Measurements from ENCODE around the gene ING3. TPM values are rescaled to one million over a fixed set of nuclear protein-coding genes. Genes with fewer than 3 reads are reported as not detected.

The ING3 gene
- total RNA-seq, 1 experiment from 2014 or later, result 23.1 TPM

- H2BK15ac ChIP-seq (ENCODE audit: low read depth, low read length), result no peak overlapping the region
- H3K4me2 ChIP-seq (ENCODE audit: insufficient read depth, insufficient read length, low read length), result no peak overlapping the region
- H3K27ac Mint-ChIP-seq, result no peak overlapping the region
- H4K5ac ChIP-seq (ENCODE audit: insufficient read length, low read depth, low read length), result no peak overlapping the region
- no peaks in the 10 kb centered on the region for H3K36me3 Mint-ChIP-seq (ENCODE audit: insufficient read depth in 1 of 3, low read depth in 3 of 3)
- H2AK5ac ChIP-seq (ENCODE audit: insufficient read length, low read length), result no peak overlapping the region
- H3K9me3 ChIP-seq (ENCODE audit: control insufficient read depth, low read depth, low read length), result no peaks in the 10 kb centered on the region
- no peaks in the 10 kb centered on the region for H3K23me2 ChIP-seq (ENCODE audit: insufficient read length, low read depth, low read length, poor library complexity, severe bottlenecking)
- no peak overlapping the region for H3K4me3 Mint-ChIP-seq
- no peaks in the 10 kb centered on the region for H3K79me1 ChIP-seq (ENCODE audit: insufficient read depth, low read depth, low read length, poor library complexity, severe bottlenecking)
- no peak overlapping the region for H2AFZ ChIP-seq (ENCODE audit: low read length)
- H3K9ac ChIP-seq (ENCODE audit: extremely low read depth, insufficient read length, low read length), result no peak overlapping the region
- H4K91ac ChIP-seq (ENCODE audit: insufficient read length, low read depth, low read length), result no peak overlapping the region
- no peak overlapping the region for H4K8ac ChIP-seq (replicated peaks; ENCODE audit: insufficient read length, low read depth, low read length)
- H3K4ac ChIP-seq (ENCODE audit: low read depth, low read length), result no peak overlapping the region
- no peaks in the 10 kb centered on the region for H3K79me2 ChIP-seq (ENCODE audit: insufficient read depth, low read length)
- no peak overlapping the region for H2BK20ac ChIP-seq (ENCODE audit: low read depth, low read length, poor library complexity, severe bottlenecking)
- no peak overlapping the region for H3K27ac ChIP-seq (ENCODE audit: insufficient read length, low read depth, low read length)
- H2BK120ac ChIP-seq (ENCODE audit: low read depth, low read length, poor library complexity, severe bottlenecking), result no peak overlapping the region
- TF ChIP-seq CTCF (conservative IDR thresholded peaks at IDR 0.05), result no peak
- H3T11ph ChIP-seq (ENCODE audit: low read length), result no peak overlapping the region
- no peaks in the 10 kb centered on the region for H3K27me3 ChIP-seq (ENCODE audit: insufficient read depth, low read length)
- H3K56ac ChIP-seq (ENCODE audit: insufficient read length, low read depth, low read length), result no peak overlapping the region
- no peak for DNase-seq
- no CpG with 5 or more reads among the region's 2 CpGs for WGBS (ENCODE audit: extremely low coverage, insufficient read length, low lambda C conversion rate)
- no peak overlapping the region for H2BK12ac ChIP-seq (ENCODE audit: insufficient read length, low read depth, low read length)
- no peaks in the 10 kb centered on the region for H3K27me3 Mint-ChIP-seq (ENCODE audit: low read depth)
- no peak overlapping the region for H3K14ac ChIP-seq (ENCODE audit: insufficient read depth, low read length)
- no peak overlapping the region for H3K23ac ChIP-seq (ENCODE audit: insufficient read length, low read depth, low read length)
- no peaks in the 10 kb centered on the region for H3K4me1 ChIP-seq (ENCODE audit: insufficient read depth, low read length)
- no peaks in the 10 kb centered on the region for H4K20me1 ChIP-seq (ENCODE audit: control insufficient read depth, insufficient read depth, insufficient read length)
- no peaks in the 10 kb centered on the region; a peak in 1 of 5 replicates for H3K9me3 Mint-ChIP-seq
- H2BK5ac ChIP-seq (ENCODE audit: insufficient read length, low read length), result no peak overlapping the region
- no peaks in the 10 kb centered on the region for H3K4me1 Mint-ChIP-seq
- no peak overlapping the region for H3K18ac ChIP-seq (ENCODE audit: insufficient read length, low read depth, low read length)
Measured at GRCh38 chr7:121012919-121013318, 62.3 kb downstream of the ING3 start.
